Peyer's patch (tissue), 4 donors: ENCODE results near the gene SNX20. TPM values are rescaled to one million over a fixed set of nuclear protein-coding genes. Genes with fewer than 3 reads are reported as not detected.

Experiments used
- DNase-seq, 3 donors: peaks; one replicate each; pipeline ENCODE4 v3.0.0-alpha.2; 2017 to 2019
- H3K27ac ChIP-seq, 4 donors: fragments of 200-600 bp; sonication (generic); one replicate each; pipeline ENCODE4 v1.5.1; 2016 to 2019
- H3K27me3 ChIP-seq, 2 donors: fragments of 200-600 bp; sonication (generic); one replicate each; pipeline ENCODE4 v1.5.1; 2019
- H3K36me3 ChIP-seq, 3 donors: fragments of 200-600 bp; sonication (generic); one replicate each; pipeline ENCODE4 v1.5.1; 2016 to 2019
- H3K4me1 ChIP-seq, 4 donors: fragments of 200-600 bp; sonication (generic); one replicate each; pipeline ENCODE4 v1.5.1; 2016 to 2019
- H3K4me3 ChIP-seq, 4 donors: fragments of 200-600 bp; sonication (generic); 1 replicate in 3 of 4; 2 replicates in 1 of 4; pipeline ENCODE4 v1.5.1; 2016 to 2019; ENCODE audit warnings: mild to moderate bottlenecking in 1 of 4
- H3K9me3 ChIP-seq, 4 donors: fragments of 200-600 bp; sonication (generic); one replicate each; pipeline ENCODE4 v1.5.1; 2016 to 2019; ENCODE audit warnings: mild to moderate bottlenecking in 1 of 4
- POLR2A ChIP-seq, 2 donors: fragments of 450-650 bp; IDR thresholded peaks; one replicate each; pipeline ENCODE4 v1.5.1; 2017; ENCODE audit warnings: antibody characterized with exemption in 2 of 2, mild to moderate bottlenecking in 2 of 2, moderate library complexity in 2 of 2
- total RNA-seq, 4 donors: library from RNA; depleted of rRNA; stranded (reverse); fragments of >200 nt; gene quantifications; one replicate each; pipeline ENCODE4 v1.1.0, GENCODE V29; 2016
- TF ChIP-seq, protein P1 (sequence below), 6 experiments: fragments of 450-650 bp in 4 of 6; fragments of 200-600 bp in 2 of 6; sonication (generic) in 1 of 6; IDR thresholded peaks; one replicate each; pipeline ENCODE4 v1.5.1; 2017 to 2019; ENCODE audit warnings: antibody characterized with exemption in 6 of 6, mild to moderate bottlenecking in 3 of 6, moderate library complexity in 1 of 6

The SNX20 gene
- total RNA-seq, 4 donors from 2014 or later, result 1.3 to 10.7 (median 2.3) TPM

DNA sequence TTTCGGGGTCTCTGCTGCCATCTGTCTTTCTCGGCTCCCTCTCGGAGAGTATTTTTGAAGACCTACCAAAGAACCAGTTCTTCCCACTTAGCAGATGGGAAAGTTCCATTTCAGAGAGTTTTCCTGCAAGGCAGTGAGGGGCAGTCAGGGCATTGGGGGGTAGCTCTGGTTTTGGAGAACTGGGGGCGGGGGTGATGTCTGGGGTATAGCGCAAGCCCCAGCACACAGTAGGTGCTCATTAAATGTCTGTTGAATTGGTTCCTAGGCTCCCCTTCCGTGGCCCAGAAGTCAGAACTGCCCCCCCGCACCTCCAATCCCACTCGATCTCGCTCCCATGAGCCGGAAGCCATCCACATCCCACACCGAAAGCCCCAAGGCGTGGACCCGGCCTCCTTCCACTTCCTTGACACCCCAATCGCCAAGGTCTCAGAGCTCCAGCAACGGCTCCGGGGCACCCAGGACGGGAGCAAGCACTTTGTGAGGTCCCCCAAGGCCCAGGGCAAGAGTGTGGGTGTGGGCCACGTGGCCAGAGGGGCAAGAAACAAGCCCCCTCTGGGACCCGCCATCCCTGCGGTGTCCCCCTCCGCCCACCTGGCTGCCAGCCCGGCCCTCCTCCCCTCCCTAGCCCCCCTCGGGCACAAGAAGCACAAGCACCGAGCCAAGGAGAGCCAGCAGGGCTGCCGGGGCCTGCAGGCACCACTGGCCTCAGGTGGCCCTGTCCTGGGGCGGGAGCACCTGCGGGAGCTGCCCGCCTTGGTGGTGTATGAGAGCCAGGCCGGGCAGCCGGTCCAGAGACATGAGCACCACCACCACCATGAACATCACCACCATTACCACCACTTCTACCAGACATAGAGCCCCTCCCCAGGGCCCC, 47.9 kb downstream of the SNX20 start:
- Histone ChIP-seq H3K36me3 (no peaks in the 10 kb centered on the region), H3K27ac (no peak overlapping the region), H3K9me3 (no peaks in the 10 kb centered on the region), H3K4me1 (no peaks in the 10 kb centered on the region), H3K4me3 (no peak overlapping the region), H3K27me3 (no peaks in the 10 kb centered on the region)
- TF ChIP-seq POLR2A (IDR thresholded peaks at IDR 0.05), result no peak
- TF ChIP-seq, protein P1, sequence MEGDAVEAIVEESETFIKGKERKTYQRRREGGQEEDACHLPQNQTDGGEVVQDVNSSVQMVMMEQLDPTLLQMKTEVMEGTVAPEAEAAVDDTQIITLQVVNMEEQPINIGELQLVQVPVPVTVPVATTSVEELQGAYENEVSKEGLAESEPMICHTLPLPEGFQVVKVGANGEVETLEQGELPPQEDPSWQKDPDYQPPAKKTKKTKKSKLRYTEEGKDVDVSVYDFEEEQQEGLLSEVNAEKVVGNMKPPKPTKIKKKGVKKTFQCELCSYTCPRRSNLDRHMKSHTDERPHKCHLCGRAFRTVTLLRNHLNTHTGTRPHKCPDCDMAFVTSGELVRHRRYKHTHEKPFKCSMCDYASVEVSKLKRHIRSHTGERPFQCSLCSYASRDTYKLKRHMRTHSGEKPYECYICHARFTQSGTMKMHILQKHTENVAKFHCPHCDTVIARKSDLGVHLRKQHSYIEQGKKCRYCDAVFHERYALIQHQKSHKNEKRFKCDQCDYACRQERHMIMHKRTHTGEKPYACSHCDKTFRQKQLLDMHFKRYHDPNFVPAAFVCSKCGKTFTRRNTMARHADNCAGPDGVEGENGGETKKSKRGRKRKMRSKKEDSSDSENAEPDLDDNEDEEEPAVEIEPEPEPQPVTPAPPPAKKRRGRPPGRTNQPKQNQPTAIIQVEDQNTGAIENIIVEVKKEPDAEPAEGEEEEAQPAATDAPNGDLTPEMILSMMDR (IDR thresholded peaks at IDR 0.05), result no peak
- no peak for DNase-seq

DNA sequence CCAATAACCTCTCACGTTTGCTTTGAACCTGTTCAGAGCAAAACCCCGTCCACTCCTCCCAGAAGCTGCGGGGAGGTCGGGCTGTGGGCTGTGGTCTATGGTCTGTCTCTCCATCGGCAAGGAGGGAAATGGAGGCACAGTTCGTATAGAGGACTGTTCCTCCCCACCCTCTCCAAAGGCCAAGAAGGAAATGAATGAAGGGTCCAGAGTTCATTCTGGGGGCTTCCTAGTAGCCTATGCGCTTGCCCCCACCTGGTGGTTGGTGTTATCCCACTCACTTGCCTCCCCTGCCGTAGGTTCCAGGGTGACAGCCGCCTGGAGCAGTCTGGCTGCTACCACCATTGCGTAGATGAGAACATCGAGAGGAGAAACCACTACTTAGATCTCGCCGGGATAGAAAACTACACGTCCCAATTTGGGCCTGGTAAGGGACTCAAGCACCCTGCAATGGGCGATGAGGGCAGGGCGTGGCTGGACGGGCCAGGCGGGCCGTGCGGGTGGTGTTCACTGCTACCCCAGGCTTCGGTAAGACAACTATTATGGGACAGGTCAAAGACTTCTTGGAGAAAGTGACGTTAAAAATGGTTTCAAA, 49.0 kb downstream of the SNX20 start:
- no peak for DNase-seq
- no peaks in the 10 kb centered on the region for H3K36me3 ChIP-seq
- H3K27ac ChIP-seq, result no peak overlapping the region
- no peak overlapping the region for H3K4me3 ChIP-seq
- TF ChIP-seq POLR2A (IDR thresholded peaks at IDR 0.05), result no peak
- TF ChIP-seq, protein P1 (IDR thresholded peaks at IDR 0.05), result no peak
- no peaks in the 10 kb centered on the region for H3K27me3 ChIP-seq
- H3K9me3 ChIP-seq, result no peaks in the 10 kb centered on the region
- H3K4me1 ChIP-seq, result peaks cover 0 to 7% (median 5%) of the 10 kb centered on the region in 4 donors

DNA sequence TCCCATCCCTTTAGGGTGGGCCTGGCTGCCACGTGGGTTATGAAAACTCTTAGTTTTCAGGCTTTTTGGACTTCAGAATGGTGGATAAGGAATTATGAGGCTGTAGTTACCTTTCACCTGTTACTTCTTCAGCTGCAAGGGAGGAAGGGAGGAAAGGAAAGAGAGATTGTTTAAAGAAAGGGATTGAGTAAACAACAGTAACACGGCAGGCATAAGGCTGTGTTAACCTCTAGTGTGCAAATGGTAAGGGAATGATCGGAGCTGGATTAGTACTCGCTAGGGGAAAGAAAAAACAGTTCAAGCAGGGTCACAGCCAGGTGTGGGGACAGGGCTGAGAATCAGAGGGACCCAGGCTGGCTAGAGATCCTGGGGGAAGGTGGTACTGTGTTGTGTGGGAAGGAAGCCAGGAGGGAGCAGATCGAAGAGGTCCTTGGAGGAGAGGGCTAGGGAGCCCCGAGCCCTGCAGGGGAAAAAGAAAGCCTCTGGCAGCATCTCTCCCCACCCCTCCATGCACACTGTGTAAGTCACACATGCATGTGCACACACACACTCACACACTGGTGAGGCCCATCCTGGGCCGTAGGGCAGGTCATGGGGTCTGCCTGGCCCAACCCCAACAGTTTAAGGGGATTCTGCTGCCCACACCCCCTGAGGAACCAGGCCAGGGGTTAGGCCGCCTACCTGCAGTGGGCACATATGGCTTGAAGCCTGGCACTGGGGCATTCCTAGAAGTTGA, 49.7 kb downstream of the SNX20 start:
- H3K4me1 ChIP-seq, result peaks cover 0 to 12% (median 5%) of the 10 kb centered on the region in 4 donors
- no peak for DNase-seq
- no peak overlapping the region for H3K27ac ChIP-seq
- H3K27me3 ChIP-seq, result no peaks in the 10 kb centered on the region
- no peaks in the 10 kb centered on the region for H3K9me3 ChIP-seq
- H3K36me3 ChIP-seq, result no peaks in the 10 kb centered on the region
- H3K4me3 ChIP-seq, result no peak overlapping the region
- TF ChIP-seq POLR2A (IDR thresholded peaks at IDR 0.05), result no peak
- TF ChIP-seq, protein P1 (IDR thresholded peaks at IDR 0.05), result no peak

DNA sequence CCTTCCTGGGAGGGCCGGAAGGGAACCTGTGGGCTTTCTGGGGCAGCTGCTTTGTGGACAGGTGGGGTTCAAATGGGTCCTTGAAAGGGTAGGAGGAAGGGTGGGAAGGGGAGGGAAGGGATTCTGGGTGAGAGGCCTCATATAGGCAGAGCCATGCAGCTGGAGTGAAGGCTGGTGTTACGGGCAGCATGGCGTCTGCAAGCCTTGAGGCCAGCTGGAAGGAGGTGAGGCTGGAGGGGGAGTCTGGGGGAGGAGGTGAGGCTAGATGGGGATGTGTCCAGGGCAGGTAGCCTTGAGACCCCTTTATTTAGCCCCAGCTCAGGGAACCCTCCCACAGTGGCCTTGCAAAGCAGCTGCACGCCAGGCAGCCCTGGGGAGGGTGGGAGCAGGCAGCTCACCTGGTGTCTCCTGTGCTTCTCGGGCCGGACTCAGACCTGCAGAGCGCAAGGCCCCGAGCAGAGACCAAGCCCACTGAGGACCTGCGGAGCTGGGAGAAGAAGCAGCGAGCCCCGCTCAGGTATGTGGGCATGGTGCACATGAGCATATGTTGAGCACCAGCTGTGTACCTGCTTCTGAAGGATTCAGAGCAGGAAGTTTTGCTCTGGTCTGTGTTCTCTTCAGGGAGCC, 50.6 kb downstream of the SNX20 start:
- no peaks in the 10 kb centered on the region for H3K36me3 ChIP-seq
- H3K4me3 ChIP-seq, result no peak overlapping the region
- H3K9me3 ChIP-seq, result no peaks in the 10 kb centered on the region
- DNase-seq, result no peak
- H3K27ac ChIP-seq, result no peak overlapping the region
- no peaks in the 10 kb centered on the region for H3K27me3 ChIP-seq
- no peak for TF ChIP-seq POLR2A (IDR thresholded peaks at IDR 0.05)
- TF ChIP-seq, protein P1 (IDR thresholded peaks at IDR 0.05), result no peak
- H3K4me1 ChIP-seq, result peaks cover 0 to 16% (median 5%) of the 10 kb centered on the region in 4 donors

DNA sequence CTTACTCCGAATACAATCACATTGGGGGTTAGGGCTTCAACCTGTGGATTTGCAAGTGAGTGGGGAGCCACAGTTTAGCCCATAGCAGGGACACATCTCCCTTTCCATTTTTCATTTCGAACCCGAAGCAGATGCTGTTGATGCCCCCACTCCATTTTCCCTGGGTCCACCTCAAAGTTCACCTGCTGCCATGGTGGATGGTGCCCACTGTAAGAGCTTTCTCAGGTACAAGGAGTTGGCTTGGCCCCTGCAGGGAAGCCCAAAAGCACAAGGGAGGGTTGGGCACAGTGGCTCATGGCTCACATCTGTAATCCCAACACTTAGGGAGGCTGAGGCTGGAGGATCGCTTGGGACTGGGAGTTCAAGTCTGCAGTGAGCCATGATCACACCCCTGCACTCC, 51.8 kb downstream of the SNX20 start:
- no peak overlapping the region for H3K27ac ChIP-seq
- H3K36me3 ChIP-seq, result no peaks in the 10 kb centered on the region
- no peak overlapping the region for H3K4me3 ChIP-seq
- H3K4me1 ChIP-seq, result peaks cover 0 to 16% (median 5%) of the 10 kb centered on the region in 4 donors
- TF ChIP-seq POLR2A (IDR thresholded peaks at IDR 0.05), result no peak
- TF ChIP-seq, protein P1 (IDR thresholded peaks at IDR 0.05), result no peak
- no peaks in the 10 kb centered on the region for H3K9me3 ChIP-seq
- DNase-seq, result no peak
- H3K27me3 ChIP-seq, result no peaks in the 10 kb centered on the region
